HFFc6 (cell line): ENCODE measurements around the gene TBC1D1. TPM values are rescaled to one million over a fixed set of nuclear protein-coding genes. Genes with fewer than 3 reads are reported as not detected.

Experiments
- DNase-seq: peaks from one replicate; pipeline ENCODE4 v3.0.0-alpha.2; 2018
- H3K27ac Mint-ChIP-seq: 2 replicates; pipeline ENCODE4 v1.8.0; 2020; ENCODE audit warnings: mild to moderate bottlenecking, mixed read lengths
- H3K27me3 Mint-ChIP-seq: 2 replicates; pipeline ENCODE4 v1.8.0; 2021; ENCODE audit warnings: mild to moderate bottlenecking, moderate library complexity, mixed read lengths; ENCODE audit not compliant: insufficient read depth
- H3K36me3 Mint-ChIP-seq: 2 replicates; pipeline ENCODE4 v1.8.0; 2021; ENCODE audit warnings: low read depth, mixed read lengths
- H3K4me1 Mint-ChIP-seq: 2 replicates; pipeline ENCODE4 v1.8.0; 2020; ENCODE audit warnings: low read depth, mixed read lengths
- H3K4me3 Mint-ChIP-seq: 2 replicates; pipeline ENCODE4 v1.8.0; 2020; ENCODE audit warnings: mild to moderate bottlenecking, moderate library complexity, mixed read lengths
- H3K9me3 Mint-ChIP-seq: 2 replicates; pipeline ENCODE4 v1.8.0; 2020; ENCODE audit warnings: mild to moderate bottlenecking, mixed read lengths
- total RNA-seq, 6 experiments: library from RNA; stranded (reverse); fragmentation: NEBNext Ultra II Directional; extraction: Animal tissue kit (Norgen Biotek cat#: 25700); gene quantifications; 2 replicates in 1 of 6; 3 replicates in 5 of 6; pipeline ENCODE4 v1.2.3, GENCODE V29; 2021
- TF ChIP-seq, protein P1 (sequence below): fragments of 200-600 bp; sonication (generic); IDR thresholded peaks from 2 replicates; pipeline ENCODE4 v1.5.0; 2021; ENCODE audit warnings: antibody characterized with exemption, mild to moderate bottlenecking

TBC1D1 gene
- total RNA-seq, 6 experiments from 2014 or later: 78.5 to 126 (median 112) TPM

DNA sequence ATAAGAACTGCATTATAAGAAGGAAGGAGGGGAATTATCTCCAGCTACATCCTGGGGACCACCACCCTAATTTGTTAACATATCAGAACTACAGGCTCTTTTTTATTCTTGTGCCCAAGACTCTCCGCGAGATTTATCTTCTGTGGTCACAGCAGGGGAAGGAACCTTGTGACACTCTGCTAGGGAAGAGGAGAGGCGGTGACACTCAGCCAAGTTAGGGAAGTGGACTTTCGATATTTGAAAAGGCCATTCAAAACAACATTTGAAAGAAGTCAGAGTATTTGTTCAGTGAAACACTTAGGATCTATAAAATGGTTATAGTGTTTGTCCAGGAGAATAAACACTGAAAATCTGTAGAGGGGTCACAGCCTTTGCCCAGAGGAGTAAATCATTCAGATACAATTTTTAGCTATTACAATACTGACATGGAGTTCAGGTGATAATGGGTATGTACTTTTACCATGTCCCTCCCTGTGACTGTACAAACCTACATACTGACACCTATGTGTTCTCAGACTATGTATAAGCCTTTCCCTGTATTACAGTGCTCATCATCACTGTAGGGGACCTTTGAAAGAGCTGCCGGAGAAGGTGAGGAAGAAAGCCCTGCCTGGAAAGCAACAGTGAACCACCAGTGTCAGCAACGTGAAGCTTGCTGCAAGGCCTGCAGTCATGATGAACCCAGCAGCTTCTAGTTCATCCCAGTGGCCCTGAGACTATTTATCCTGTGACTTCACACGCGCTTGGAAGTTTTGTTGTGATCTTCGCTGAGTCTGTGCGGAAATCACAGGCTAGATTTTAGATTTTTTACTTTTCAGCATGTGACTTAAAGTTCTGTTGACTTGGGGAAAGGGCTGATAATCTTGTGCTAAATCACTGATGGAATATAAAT lies 60.8 kb downstream of the TBC1D1 start:
- no peak for DNase-seq

DNA sequence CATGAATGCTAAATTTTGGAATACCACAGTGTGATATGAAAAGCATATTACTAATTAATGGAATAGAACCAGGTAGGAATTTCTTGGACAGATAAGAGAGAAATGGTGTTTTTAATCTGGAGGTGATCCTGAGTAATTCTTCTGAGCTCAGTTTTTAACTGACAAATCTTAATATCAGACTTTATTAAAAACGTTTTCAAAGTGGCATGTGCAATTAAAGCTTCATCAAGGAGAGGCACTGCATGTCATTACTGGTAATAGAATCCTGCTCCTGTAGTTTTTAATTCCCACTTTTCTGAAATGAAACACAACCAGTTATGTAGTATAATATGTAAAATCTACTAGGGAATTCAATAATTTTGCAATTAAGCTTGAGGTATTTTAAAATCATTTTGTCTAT lies 62.3 kb downstream of the TBC1D1 start:
- no peak for DNase-seq
- TF ChIP-seq, protein P1, sequence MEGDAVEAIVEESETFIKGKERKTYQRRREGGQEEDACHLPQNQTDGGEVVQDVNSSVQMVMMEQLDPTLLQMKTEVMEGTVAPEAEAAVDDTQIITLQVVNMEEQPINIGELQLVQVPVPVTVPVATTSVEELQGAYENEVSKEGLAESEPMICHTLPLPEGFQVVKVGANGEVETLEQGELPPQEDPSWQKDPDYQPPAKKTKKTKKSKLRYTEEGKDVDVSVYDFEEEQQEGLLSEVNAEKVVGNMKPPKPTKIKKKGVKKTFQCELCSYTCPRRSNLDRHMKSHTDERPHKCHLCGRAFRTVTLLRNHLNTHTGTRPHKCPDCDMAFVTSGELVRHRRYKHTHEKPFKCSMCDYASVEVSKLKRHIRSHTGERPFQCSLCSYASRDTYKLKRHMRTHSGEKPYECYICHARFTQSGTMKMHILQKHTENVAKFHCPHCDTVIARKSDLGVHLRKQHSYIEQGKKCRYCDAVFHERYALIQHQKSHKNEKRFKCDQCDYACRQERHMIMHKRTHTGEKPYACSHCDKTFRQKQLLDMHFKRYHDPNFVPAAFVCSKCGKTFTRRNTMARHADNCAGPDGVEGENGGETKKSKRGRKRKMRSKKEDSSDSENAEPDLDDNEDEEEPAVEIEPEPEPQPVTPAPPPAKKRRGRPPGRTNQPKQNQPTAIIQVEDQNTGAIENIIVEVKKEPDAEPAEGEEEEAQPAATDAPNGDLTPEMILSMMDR: no peak
- peaks cover 8% of the 10 kb centered on the region for H3K27me3 Mint-ChIP-seq
- no peak overlapping the region for H3K27ac Mint-ChIP-seq
- no peak overlapping the region for H3K4me3 Mint-ChIP-seq
- H3K36me3 Mint-ChIP-seq: peaks cover 5% of the 10 kb centered on the region; the same call in 1 of the 2 replicates
- H3K9me3 Mint-ChIP-seq: peaks cover 4% of the 10 kb centered on the region; the same call in 1 of the 2 replicates
- peaks cover 12% of the 10 kb centered on the region for H3K4me1 Mint-ChIP-seq

More for the DNA sequence above, 60.8 kb downstream of the TBC1D1 start:
- Mint-ChIP-seq H3K9me3 (peaks cover 4% of the 10 kb centered on the region; the same call in 1 of the 2 replicates), H3K4me1 (peaks cover 12% of the 10 kb centered on the region), H3K36me3 (peaks cover 5% of the 10 kb centered on the region; the same call in 1 of the 2 replicates), H3K27me3 (peaks cover 18% of the 10 kb centered on the region), H3K4me3 (no peak overlapping the region), H3K27ac (no peak overlapping the region)
- TF ChIP-seq, protein P1: no peak

DNA sequence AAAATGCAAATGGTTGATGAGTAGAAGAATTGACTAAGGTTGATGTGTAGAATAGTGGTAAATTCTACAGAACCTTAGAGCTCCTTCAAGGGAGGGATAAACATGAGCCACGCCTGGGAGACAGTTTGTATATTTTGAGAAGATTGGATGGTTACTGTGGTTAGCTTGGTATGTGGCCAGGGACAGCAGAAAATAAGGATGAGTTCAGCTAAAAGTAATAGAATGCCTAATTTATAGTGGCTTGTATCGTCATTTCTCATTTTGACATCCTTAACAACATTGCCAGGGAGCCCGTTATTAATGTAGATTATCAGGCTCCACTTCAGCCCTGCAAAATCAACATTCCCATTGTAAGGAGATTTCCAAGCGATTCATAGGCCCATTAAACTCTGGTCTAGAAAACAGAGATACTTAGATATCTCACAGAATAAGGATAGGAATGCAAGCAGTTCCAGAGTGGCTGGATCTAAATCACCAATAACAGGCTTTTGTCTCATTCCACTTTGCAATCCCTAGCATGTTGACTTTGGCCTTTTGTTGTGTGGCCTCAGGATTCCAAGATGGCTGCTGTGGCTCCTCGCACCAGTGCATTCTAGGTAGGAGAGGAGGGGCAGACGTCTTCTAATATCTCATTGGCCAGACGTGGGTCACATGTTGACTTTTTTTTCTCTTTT lies 62.9 kb downstream of the TBC1D1 start:
- Mint-ChIP-seq H3K27me3 (peaks cover 8% of the 10 kb centered on the region), H3K4me3 (no peak overlapping the region), H3K36me3 (peaks cover 5% of the 10 kb centered on the region; the same call in 1 of the 2 replicates), H3K9me3 (peaks cover 4% of the 10 kb centered on the region; the same call in 1 of the 2 replicates), H3K4me1 (peaks cover 12% of the 10 kb centered on the region), H3K27ac (no peak overlapping the region)
- DNase-seq: peak; percentile 53
- TF ChIP-seq, protein P1: no peak

DNA sequence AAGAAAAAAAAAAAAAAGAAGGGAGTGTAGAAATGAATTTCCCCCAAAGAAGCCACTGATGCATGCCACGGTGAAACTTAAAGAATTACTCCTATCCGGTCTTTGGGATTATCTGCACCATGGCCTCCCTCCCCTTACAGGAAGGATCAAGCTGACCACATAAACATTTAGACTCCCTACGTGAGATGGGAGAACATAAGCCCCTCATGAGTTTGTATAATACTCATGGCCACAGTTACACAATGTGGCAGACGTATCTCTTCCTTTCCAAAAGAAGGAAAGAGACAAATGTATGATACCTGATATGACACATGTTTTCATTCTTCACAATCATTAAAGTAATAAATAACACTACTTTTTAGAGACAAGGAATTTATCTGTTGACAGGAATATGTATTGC lies 66.1 kb downstream of the TBC1D1 start:
- H3K27ac Mint-ChIP-seq: no peak overlapping the region
- H3K4me1 Mint-ChIP-seq: peaks cover 12% of the 10 kb centered on the region
- peaks cover 8% of the 10 kb centered on the region for H3K27me3 Mint-ChIP-seq
- no peak overlapping the region for H3K4me3 Mint-ChIP-seq
- H3K9me3 Mint-ChIP-seq: peaks cover 4% of the 10 kb centered on the region; the same call in 1 of the 2 replicates
- TF ChIP-seq, protein P1: no peak
- DNase-seq: no peak
- peaks cover 5% of the 10 kb centered on the region; the same call in 1 of the 2 replicates for H3K36me3 Mint-ChIP-seq

DNA sequence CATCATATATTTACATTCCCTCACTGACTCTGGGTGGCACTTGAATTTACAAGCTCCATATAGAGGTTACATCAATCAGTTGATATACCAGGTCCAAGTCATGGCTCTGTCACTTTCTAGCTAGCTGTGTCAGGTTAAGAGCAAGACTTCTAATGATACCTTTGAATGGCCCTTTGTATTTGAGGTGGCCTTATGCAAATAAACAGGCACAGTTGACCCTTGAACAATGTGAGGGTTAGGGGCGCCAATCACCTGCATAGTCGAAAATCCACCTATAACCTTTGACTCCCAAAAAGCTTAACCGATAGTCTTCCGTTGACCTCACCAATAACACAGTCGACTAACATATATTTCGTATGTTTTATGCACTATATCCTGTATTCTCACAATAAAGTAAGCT lies 68.0 kb downstream of the TBC1D1 start:
- DNase-seq: no peak
- Mint-ChIP-seq H3K27me3 (peaks cover 8% of the 10 kb centered on the region), H3K4me1 (peaks cover 5% of the 10 kb centered on the region; the same call in 1 of the 2 replicates), H3K9me3 (peaks cover 4% of the 10 kb centered on the region; the same call in 1 of the 2 replicates), H3K36me3 (peaks cover 5% of the 10 kb centered on the region; the same call in 1 of the 2 replicates), H3K4me3 (no peak overlapping the region), H3K27ac (no peak overlapping the region)
- TF ChIP-seq, protein P1: no peak
